GM23248 (cell line): ENCODE data around the gene TRIM63.

Experiments used
- EZH2 ChIP-seq: fragments of 200-600 bp; sonication (generic); IDR thresholded peaks from 2 replicates; pipeline ENCODE4 v1.6.1; 2018; ENCODE audit warnings: antibody characterized with exemption, mild to moderate bottlenecking; ENCODE audit not compliant: insufficient read depth, poor library complexity, severe bottlenecking
- EZH2phosphoT487 ChIP-seq: fragments of 200-600 bp; sonication (generic); IDR thresholded peaks from 2 replicates; pipeline ENCODE4 v1.6.1; 2018; ENCODE audit warnings: antibody characterized with exemption, moderate library complexity, mild to moderate bottlenecking, low read depth; ENCODE audit not compliant: insufficient read depth

- TF ChIP-seq EZH2 (no peak), EZH2phosphoT487 (no peak)
Observed at GRCh38 chr1:26006710-26007109, 60.7 kb downstream of the TRIM63 start.
